ENCODE results near the gene ANO10.

ANO10 gene

GRCh38 chr3:43328653-43329052 lies 293.2 kb downstream of the ANO10 start:
- ChIA-PET POLR2A (no interaction called here), CTCF (interaction anchor here (0.7 to 1.2 kb wide), 2 partner anchors 18 to 96 kb away, joined by 3 read pairs; no protein-coding TSS in a partner anchor)
- H3K27ac ChIP-seq (ENCODE audit: insufficient read depth in 1 of 2, low read depth in 1 of 2, low read length in 2 of 2, poor library complexity in 1 of 2, severe bottlenecking in 2 of 2) = no peak overlapping the region
- peaks cover 0 to under 1% (median 0%) of the 10 kb centered on the region in 5 experiments for H3K9me3 ChIP-seq (ENCODE audit: control extremely low read depth in 1 of 5, control insufficient read depth in 4 of 5, insufficient read depth in 2 of 5, low read depth in 1 of 5, low read length in 4 of 5)
- H3K27me3 ChIP-seq (replicated peaks in 2 of 5; ENCODE audit: control insufficient read depth in 4 of 5, insufficient read depth in 5 of 5, low read length in 4 of 5) = no peaks in the 10 kb centered on the region
- no peak for DNase-seq
- H3K36me3 ChIP-seq (ENCODE audit: control insufficient read depth in 4 of 4, insufficient read depth in 4 of 4, low read length in 3 of 4) = peaks cover 0 to 16% (median 6%) of the 10 kb centered on the region in 4 experiments
- H3K4me3 ChIP-seq (ENCODE audit: control insufficient read depth in 1 of 7, extremely low read depth in 1 of 7, insufficient read depth in 4 of 7, low read depth in 2 of 7, low read length in 6 of 7) = no peak overlapping the region
- peaks cover 14 to 42% (median 30%) of the 10 kb centered on the region in 4 experiments for H3K4me1 ChIP-seq (ENCODE audit: control extremely low read depth in 1 of 4, control insufficient read depth in 4 of 4, insufficient read depth in 4 of 4, low read length in 3 of 4)

- H3K4me1 ChIP-seq (ENCODE audit: control extremely low read depth in 1 of 4, control insufficient read depth in 4 of 4, insufficient read depth in 4 of 4, low read length in 3 of 4) = peaks cover 14 to 42% (median 30%) of the 10 kb centered on the region in 4 experiments
- ChIA-PET CTCF (interaction anchor here (1.9 kb wide), 1 partner anchor 31 kb away, joined by 6 read pairs; no protein-coding TSS in a partner anchor), POLR2A (no interaction called here)
- peak overlapping the region in 1 of 2 experiments; percentile 36 for H3K27ac ChIP-seq (ENCODE audit: insufficient read depth in 1 of 2, low read depth in 1 of 2, low read length in 2 of 2, poor library complexity in 1 of 2, severe bottlenecking in 2 of 2)
- DNase-seq = peak in 2 of 3 donors; percentile 18 to 31
- H3K4me3 ChIP-seq (ENCODE audit: control insufficient read depth in 1 of 7, extremely low read depth in 1 of 7, insufficient read depth in 4 of 7, low read depth in 2 of 7, low read length in 6 of 7) = peak overlapping the region in 1 of 7 experiments; percentile 7
- H3K27me3 ChIP-seq (replicated peaks in 2 of 5; ENCODE audit: control insufficient read depth in 4 of 5, insufficient read depth in 5 of 5, low read length in 4 of 5) = no peaks in the 10 kb centered on the region
- H3K36me3 ChIP-seq (ENCODE audit: control insufficient read depth in 4 of 4, insufficient read depth in 4 of 4, low read length in 3 of 4) = peaks cover 1 to 9% (median 3%) of the 10 kb centered on the region in 4 experiments
- H3K9me3 ChIP-seq (ENCODE audit: control extremely low read depth in 1 of 5, control insufficient read depth in 4 of 5, insufficient read depth in 2 of 5, low read depth in 1 of 5, low read length in 4 of 5) = peaks cover 0 to 3% (median 0%) of the 10 kb centered on the region in 5 experiments
Observed at GRCh38 chr3:43327582-43327979, 294.2 kb downstream of the ANO10 start.

- peak; percentile 30 to 78 (median 57) for DNase-seq
- H3K4me1 ChIP-seq (ENCODE audit: control extremely low read depth in 1 of 4, control insufficient read depth in 4 of 4, insufficient read depth in 4 of 4, low read length in 3 of 4) = peaks cover 14 to 42% (median 30%) of the 10 kb centered on the region in 4 experiments
- POLR2A ChIA-PET = no interaction called here
- H3K27ac ChIP-seq (ENCODE audit: insufficient read depth in 1 of 2, low read depth in 1 of 2, low read length in 2 of 2, poor library complexity in 1 of 2, severe bottlenecking in 2 of 2) = peak overlapping the region in 1 of 2 experiments; percentile 36
- no CpG with 5 or more reads among the region's 3 CpGs for WGBS (ENCODE audit: insufficient coverage)
- H3K9me3 ChIP-seq (ENCODE audit: control extremely low read depth in 1 of 5, control insufficient read depth in 4 of 5, insufficient read depth in 2 of 5, low read depth in 1 of 5, low read length in 4 of 5) = peaks cover 0 to 3% (median 0%) of the 10 kb centered on the region in 5 experiments
- peaks cover 0 to 4% (median 2%) of the 10 kb centered on the region in 4 experiments for H3K36me3 ChIP-seq (ENCODE audit: control insufficient read depth in 4 of 4, insufficient read depth in 4 of 4, low read length in 3 of 4)
- H3K4me3 ChIP-seq (ENCODE audit: control insufficient read depth in 1 of 7, extremely low read depth in 1 of 7, insufficient read depth in 4 of 7, low read depth in 2 of 7, low read length in 6 of 7) = peak overlapping the region in 2 of 7 experiments; percentile 7
- CTCF ChIA-PET = interaction anchor here (1.2 to 1.9 kb wide), 2 partner anchors 12 to 30 kb away, joined by 3 to 6 read pairs; no protein-coding TSS in a partner anchor
- no peaks in the 10 kb centered on the region for H3K27me3 ChIP-seq (replicated peaks in 2 of 5; ENCODE audit: control insufficient read depth in 4 of 5, insufficient read depth in 5 of 5, low read length in 4 of 5)
Observed at GRCh38 chr3:43326891-43327581, 294.8 kb downstream of the ANO10 start.

- Histone ChIP-seq H3K27me3 (replicated peaks in 2 of 5; ENCODE audit: control insufficient read depth in 4 of 5, insufficient read depth in 5 of 5, low read length in 4 of 5) (no peaks in the 10 kb centered on the region), H3K4me1 (ENCODE audit: control extremely low read depth in 1 of 4, control insufficient read depth in 4 of 4, insufficient read depth in 4 of 4, low read length in 3 of 4) (peaks cover 14 to 38% (median 27%) of the 10 kb centered on the region in 4 experiments), H3K9me3 (ENCODE audit: control extremely low read depth in 1 of 5, control insufficient read depth in 4 of 5, insufficient read depth in 2 of 5, low read depth in 1 of 5, low read length in 4 of 5) (peaks cover 0 to 3% (median 0%) of the 10 kb centered on the region in 5 experiments), H3K4me3 (ENCODE audit: control insufficient read depth in 1 of 7, extremely low read depth in 1 of 7, insufficient read depth in 4 of 7, low read depth in 2 of 7, low read length in 6 of 7) (no peak overlapping the region), H3K27ac (ENCODE audit: insufficient read depth in 1 of 2, low read depth in 1 of 2, low read length in 2 of 2, poor library complexity in 1 of 2, severe bottlenecking in 2 of 2) (no peak overlapping the region), H3K36me3 (ENCODE audit: control insufficient read depth in 4 of 4, insufficient read depth in 4 of 4, low read length in 3 of 4) (peaks cover 0 to 7% (median 5%) of the 10 kb centered on the region in 4 experiments)
- ChIA-PET POLR2A (no interaction called here), CTCF (interaction anchor here (1.0 kb wide), 1 partner anchor 25 kb away, joined by 4 read pairs; no protein-coding TSS in a partner anchor)
- no peak for DNase-seq
- WGBS (ENCODE audit: insufficient coverage) = 100% methylated on average over 1 of the region's 1 CpG
Observed at GRCh38 chr3:43323541-43323940, 298.3 kb downstream of the ANO10 start.

GRCh38 chr3:43320288-43320687 lies 301.5 kb downstream of the ANO10 start:
- H3K36me3 ChIP-seq (ENCODE audit: control insufficient read depth in 4 of 4, insufficient read depth in 4 of 4, low read length in 3 of 4) = peaks cover 10 to 11% (median 10%) of the 10 kb centered on the region in 4 experiments
- H3K27ac ChIP-seq (ENCODE audit: insufficient read depth in 1 of 2, low read depth in 1 of 2, low read length in 2 of 2, poor library complexity in 1 of 2, severe bottlenecking in 2 of 2) = no peak overlapping the region
- CTCF ChIA-PET = interaction anchor here (0.7 to 1.5 kb wide), 5 partner anchors 11 to 1080 kb away, joined by 3 to 4 read pairs (median 4); no protein-coding TSS in a partner anchor
- H3K9me3 ChIP-seq (ENCODE audit: control extremely low read depth in 1 of 5, control insufficient read depth in 4 of 5, insufficient read depth in 2 of 5, low read depth in 1 of 5, low read length in 4 of 5) = peaks cover 0 to 3% (median 0%) of the 10 kb centered on the region in 5 experiments
- no peaks in the 10 kb centered on the region for H3K27me3 ChIP-seq (replicated peaks in 2 of 5; ENCODE audit: control insufficient read depth in 4 of 5, insufficient read depth in 5 of 5, low read length in 4 of 5)
- POLR2A ChIA-PET = no interaction called here
- H3K4me3 ChIP-seq (ENCODE audit: control insufficient read depth in 1 of 7, extremely low read depth in 1 of 7, insufficient read depth in 4 of 7, low read depth in 2 of 7, low read length in 6 of 7) = no peak overlapping the region
- DNase-seq = no peak
- H3K4me1 ChIP-seq (ENCODE audit: control extremely low read depth in 1 of 4, control insufficient read depth in 4 of 4, insufficient read depth in 4 of 4, low read length in 3 of 4) = peaks cover 2 to 13% (median 4%) of the 10 kb centered on the region in 4 experiments
- no CpG with 5 or more reads among the region's 5 CpGs for WGBS (ENCODE audit: insufficient coverage)

- DNase-seq = no peak
- Histone ChIP-seq H3K4me3 (ENCODE audit: control insufficient read depth in 1 of 7, extremely low read depth in 1 of 7, insufficient read depth in 4 of 7, low read depth in 2 of 7, low read length in 6 of 7) (no peak overlapping the region), H3K27ac (ENCODE audit: insufficient read depth in 1 of 2, low read depth in 1 of 2, low read length in 2 of 2, poor library complexity in 1 of 2, severe bottlenecking in 2 of 2) (no peak overlapping the region), H3K27me3 (replicated peaks in 2 of 5; ENCODE audit: control insufficient read depth in 4 of 5, insufficient read depth in 5 of 5, low read length in 4 of 5) (no peaks in the 10 kb centered on the region), H3K4me1 (ENCODE audit: control extremely low read depth in 1 of 4, control insufficient read depth in 4 of 4, insufficient read depth in 4 of 4, low read length in 3 of 4) (peaks cover 1 to 10% (median 2%) of the 10 kb centered on the region in 4 experiments), H3K9me3 (ENCODE audit: control extremely low read depth in 1 of 5, control insufficient read depth in 4 of 5, insufficient read depth in 2 of 5, low read depth in 1 of 5, low read length in 4 of 5) (peaks cover 0 to 3% (median 0%) of the 10 kb centered on the region in 5 experiments), H3K36me3 (ENCODE audit: control insufficient read depth in 4 of 4, insufficient read depth in 4 of 4, low read length in 3 of 4) (peaks cover 10 to 11% (median 10%) of the 10 kb centered on the region in 4 experiments)
- ChIA-PET CTCF (interaction anchor here (0.9 kb wide), 1 partner anchor 83 kb away, joined by 3 read pairs; no protein-coding TSS in a partner anchor), POLR2A (no interaction called here)
- 100% methylated on average over 1 of the region's 3 CpGs for WGBS (ENCODE audit: insufficient coverage)
Observed at GRCh38 chr3:43319794-43320193, 302.0 kb downstream of the ANO10 start.

- ChIA-PET CTCF (interaction anchor here (0.9 kb wide), 1 partner anchor 83 kb away, joined by 3 read pairs; no protein-coding TSS in a partner anchor), POLR2A (no interaction called here)
- H3K9me3 ChIP-seq (ENCODE audit: control extremely low read depth in 1 of 5, control insufficient read depth in 4 of 5, insufficient read depth in 2 of 5, low read depth in 1 of 5, low read length in 4 of 5) = peaks cover 0 to 3% (median 0%) of the 10 kb centered on the region in 5 experiments
- H3K4me3 ChIP-seq (ENCODE audit: control insufficient read depth in 1 of 7, extremely low read depth in 1 of 7, insufficient read depth in 4 of 7, low read depth in 2 of 7, low read length in 6 of 7) = no peak overlapping the region
- H3K27me3 ChIP-seq (replicated peaks in 2 of 5; ENCODE audit: control insufficient read depth in 4 of 5, insufficient read depth in 5 of 5, low read length in 4 of 5) = no peaks in the 10 kb centered on the region
- H3K4me1 ChIP-seq (ENCODE audit: control extremely low read depth in 1 of 4, control insufficient read depth in 4 of 4, insufficient read depth in 4 of 4, low read length in 3 of 4) = peaks cover 0 to 6% (median 2%) of the 10 kb centered on the region in 4 experiments
- DNase-seq = no peak
- WGBS (ENCODE audit: insufficient coverage) = 97% methylated on average over 4 of the region's 6 CpGs
- H3K36me3 ChIP-seq (ENCODE audit: control insufficient read depth in 4 of 4, insufficient read depth in 4 of 4, low read length in 3 of 4) = peaks cover 10 to 11% (median 10%) of the 10 kb centered on the region in 4 experiments
- H3K27ac ChIP-seq (ENCODE audit: insufficient read depth in 1 of 2, low read depth in 1 of 2, low read length in 2 of 2, poor library complexity in 1 of 2, severe bottlenecking in 2 of 2) = no peak overlapping the region
Observed at GRCh38 chr3:43319376-43319775, 302.4 kb downstream of the ANO10 start.
